ENCODE results near the gene PHKA2. TPM values are rescaled to one million over a fixed set of nuclear protein-coding genes. Genes with fewer than 3 reads are reported as not detected.

The PHKA2 gene
- total and polyA plus RNA-seq, 4 donors, result 14.2 to 34.3 (median 22.8) TPM

GRCh38 chrX:18872621-18873020, 111.3 kb downstream of the PHKA2 start:
- H3K4me1 ChIP-seq (ENCODE audit: control insufficient read depth in 5 of 5, insufficient read depth in 5 of 5, low read length in 5 of 5), result peaks cover 0 to 12% (median 5%) of the 10 kb centered on the region in 5 donors
- no peak for DNase-seq
- no peak for ATAC-seq (ENCODE audit: insufficient read depth, low FRiP score)
- peaks cover 0 to 2% (median 0%) of the 10 kb centered on the region in 4 donors for H3K9me3 ChIP-seq (ENCODE audit: control insufficient read depth in 4 of 4, insufficient read depth in 3 of 4, low read length in 3 of 4)
- no peak for TF ChIP-seq CTCF (IDR thresholded peaks at IDR 0.05; ENCODE audit: control extremely low read depth, extremely low read depth)
- peak overlapping the region in 1 of 2 donors; percentile 94 for H3K27ac ChIP-seq (ENCODE audit: low read depth in 1 of 2, low read length in 1 of 2)
- 93 to 94% methylated on average over 8 of the region's 8 CpGs for WGBS, 2 donors
- H3K27me3 ChIP-seq (ENCODE audit: control insufficient read depth in 3 of 3, insufficient read depth in 3 of 3, low read length in 2 of 3), result peaks cover 0 to 2% (median 0%) of the 10 kb centered on the region in 3 donors
- H3K36me3 ChIP-seq (ENCODE audit: control insufficient read depth in 4 of 4, insufficient read depth in 4 of 4, low read length in 4 of 4), result no peaks in the 10 kb centered on the region
- no peak overlapping the region for H3K4me3 ChIP-seq
- H3K9ac ChIP-seq (ENCODE audit: insufficient read depth in 1 of 2, low read length in 2 of 2), result no peak overlapping the region

- no peak for ATAC-seq (ENCODE audit: insufficient read depth, low FRiP score)
- Histone ChIP-seq H3K9me3 (ENCODE audit: control insufficient read depth in 4 of 4, insufficient read depth in 3 of 4, low read length in 3 of 4) (peaks cover 0 to 2% (median 0%) of the 10 kb centered on the region in 4 donors), H3K4me1 (ENCODE audit: control insufficient read depth in 5 of 5, insufficient read depth in 5 of 5, low read length in 5 of 5) (peaks cover 0 to 12% (median 5%) of the 10 kb centered on the region in 5 donors), H3K27me3 (ENCODE audit: control insufficient read depth in 3 of 3, insufficient read depth in 3 of 3, low read length in 2 of 3) (peaks cover 0 to 2% (median 0%) of the 10 kb centered on the region in 3 donors), H3K4me3 (no peak overlapping the region), H3K36me3 (ENCODE audit: control insufficient read depth in 4 of 4, insufficient read depth in 4 of 4, low read length in 4 of 4) (no peaks in the 10 kb centered on the region), H3K27ac (ENCODE audit: low read depth in 1 of 2, low read length in 1 of 2) (peak overlapping the region in 1 of 2 donors; percentile 94), H3K9ac (ENCODE audit: insufficient read depth in 1 of 2, low read length in 2 of 2) (no peak overlapping the region)
- 68 to 76% methylated on average over 12 of the region's 12 CpGs for WGBS, 2 donors
- TF ChIP-seq CTCF (IDR thresholded peaks at IDR 0.05; ENCODE audit: control extremely low read depth, extremely low read depth), result no peak
- peak in 2 of 3 donors; percentile 46 to 57 for DNase-seq
Observed at GRCh38 chrX:18871970-18872369, 111.9 kb downstream of the PHKA2 start.

- Histone ChIP-seq H3K27ac (ENCODE audit: low read depth in 1 of 2, low read length in 1 of 2) (peak overlapping the region in 1 of 2 donors; percentile 94), H3K36me3 (ENCODE audit: control insufficient read depth in 4 of 4, insufficient read depth in 4 of 4, low read length in 4 of 4) (no peaks in the 10 kb centered on the region), H3K4me3 (no peak overlapping the region), H3K9ac (ENCODE audit: insufficient read depth in 1 of 2, low read length in 2 of 2) (no peak overlapping the region), H3K27me3 (ENCODE audit: control insufficient read depth in 3 of 3, insufficient read depth in 3 of 3, low read length in 2 of 3) (peaks cover 0 to 2% (median 0%) of the 10 kb centered on the region in 3 donors), H3K4me1 (ENCODE audit: control insufficient read depth in 5 of 5, insufficient read depth in 5 of 5, low read length in 5 of 5) (peaks cover 0 to 12% (median 5%) of the 10 kb centered on the region in 5 donors), H3K9me3 (ENCODE audit: control insufficient read depth in 4 of 4, insufficient read depth in 3 of 4, low read length in 3 of 4) (peaks cover 0 to 2% (median 0%) of the 10 kb centered on the region in 4 donors)
- DNase-seq (peak in 2 of 3 donors; percentile 65 to 71), ATAC-seq (ENCODE audit: insufficient read depth, low FRiP score) (no peak)
- TF ChIP-seq CTCF (IDR thresholded peaks at IDR 0.05; ENCODE audit: control extremely low read depth, extremely low read depth), result no peak
- 75 to 86% methylated on average over 10 of the region's 10 CpGs for WGBS, 2 donors
Observed at GRCh38 chrX:18871161-18871890, 112.6 kb downstream of the PHKA2 start.

All from lung (tissue), 12 donors.